ENCODE data around the gene RIPOR2.
"Not testable (repeated sequence)": the region's sequence is repeated elsewhere in the genome, so short reads cannot be mapped to it uniquely, and the experiment has no call there.

DNA sequence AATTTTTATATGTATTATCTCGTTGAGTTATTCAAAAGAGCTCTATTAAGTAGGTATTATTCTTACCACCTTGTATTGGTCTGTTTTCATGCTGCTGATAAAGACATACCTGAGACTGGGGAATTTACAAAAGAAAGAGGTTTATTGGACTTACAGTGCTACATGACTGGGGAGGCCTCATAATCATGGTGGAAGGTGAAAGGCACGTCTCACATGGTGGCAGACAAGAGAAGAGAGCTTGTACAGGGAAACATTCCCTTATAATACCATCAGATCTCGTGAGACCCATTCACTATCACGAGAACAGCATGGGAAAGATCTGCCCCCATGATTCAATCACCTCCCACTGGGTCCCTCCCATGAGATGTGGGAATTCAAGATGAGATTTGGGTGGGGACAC, 181.4 kb downstream of the RIPOR2 start:
- TF ChIP-seq, protein P1, sequence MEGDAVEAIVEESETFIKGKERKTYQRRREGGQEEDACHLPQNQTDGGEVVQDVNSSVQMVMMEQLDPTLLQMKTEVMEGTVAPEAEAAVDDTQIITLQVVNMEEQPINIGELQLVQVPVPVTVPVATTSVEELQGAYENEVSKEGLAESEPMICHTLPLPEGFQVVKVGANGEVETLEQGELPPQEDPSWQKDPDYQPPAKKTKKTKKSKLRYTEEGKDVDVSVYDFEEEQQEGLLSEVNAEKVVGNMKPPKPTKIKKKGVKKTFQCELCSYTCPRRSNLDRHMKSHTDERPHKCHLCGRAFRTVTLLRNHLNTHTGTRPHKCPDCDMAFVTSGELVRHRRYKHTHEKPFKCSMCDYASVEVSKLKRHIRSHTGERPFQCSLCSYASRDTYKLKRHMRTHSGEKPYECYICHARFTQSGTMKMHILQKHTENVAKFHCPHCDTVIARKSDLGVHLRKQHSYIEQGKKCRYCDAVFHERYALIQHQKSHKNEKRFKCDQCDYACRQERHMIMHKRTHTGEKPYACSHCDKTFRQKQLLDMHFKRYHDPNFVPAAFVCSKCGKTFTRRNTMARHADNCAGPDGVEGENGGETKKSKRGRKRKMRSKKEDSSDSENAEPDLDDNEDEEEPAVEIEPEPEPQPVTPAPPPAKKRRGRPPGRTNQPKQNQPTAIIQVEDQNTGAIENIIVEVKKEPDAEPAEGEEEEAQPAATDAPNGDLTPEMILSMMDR (IDR thresholded peaks at IDR 0.05): not testable (repeated sequence)
- not testable (repeated sequence) for TF ChIP-seq POLR2A (IDR thresholded peaks at IDR 0.05)
